Keratinocyte (primary cell): ENCODE measurements around the gene BARX2. TPM values are rescaled to one million over a fixed set of nuclear protein-coding genes. Genes with fewer than 3 reads are reported as not detected.

Experiments used
- DNase-seq: peaks from one replicate; pipeline ENCODE4 v3.0.0-alpha.2; 2011; ENCODE audit warnings: low read depth, missing footprints, low spot score
- FAIRE-seq: peaks from 2 replicates; lab custom pipeline; 2011; peaks lifted over from hg19 to GRCh38; lab: Jason Lieb, UNC
- H2AFZ ChIP-seq: 2 replicates; pipeline ENCODE4 v1.6.0; 2012; ENCODE audit warnings: low read length, control low read depth, inconsistent platforms; ENCODE audit not compliant: control insufficient read depth
- H3K27ac ChIP-seq: 2 replicates; pipeline ENCODE4 v1.5.1; 2011; ENCODE audit warnings: low read length; ENCODE audit not compliant: control insufficient read depth, insufficient read depth
- H3K27me3 ChIP-seq: 3 replicates; pipeline ENCODE4 v1.6.0; 2011; ENCODE audit warnings: low read length; ENCODE audit not compliant: control insufficient read depth, insufficient read depth; ENCODE audit errors: extremely low read depth
- H3K36me3 ChIP-seq, 2 experiments: 2 replicates in 1 of 2; 3 replicates in 1 of 2; pipeline ENCODE4 v1.5.1; 2011; ENCODE audit warnings: low read length in 2 of 2, mild to moderate bottlenecking in 1 of 2; ENCODE audit not compliant: control insufficient read depth in 2 of 2, insufficient read depth in 2 of 2; ENCODE audit errors: extremely low read depth in 1 of 2
- H3K4me1 ChIP-seq: 3 replicates; pipeline ENCODE4 v1.5.1; 2011; ENCODE audit warnings: low read length; ENCODE audit not compliant: control insufficient read depth, insufficient read depth; ENCODE audit errors: extremely low read depth
- H3K4me2 ChIP-seq: 3 replicates; pipeline ENCODE4 v1.6.0; 2011; ENCODE audit warnings: low read depth, low read length; ENCODE audit not compliant: control insufficient read depth, insufficient read depth; ENCODE audit errors: extremely low read depth
- H3K4me3 ChIP-seq, 3 experiments: fragments of 200-600 bp in 1 of 3; sonication (generic) in 1 of 3; 2 replicates in 2 of 3; 3 replicates in 1 of 3; pipeline ENCODE4 v1.5.1; 2011 to 2016; ENCODE audit warnings: low read length in 3 of 3, mild to moderate bottlenecking in 3 of 3, control low read depth in 2 of 3, inconsistent platforms in 1 of 3, low read depth in 1 of 3, mixed read lengths in 1 of 3, mixed run types in 1 of 3, moderate library complexity in 1 of 3; ENCODE audit not compliant: control insufficient read depth in 2 of 3, insufficient read depth in 2 of 3; ENCODE audit errors: extremely low read depth in 1 of 3
- H3K79me2 ChIP-seq: 2 replicates; pipeline ENCODE4 v1.6.0; 2012; ENCODE audit warnings: low read length; ENCODE audit not compliant: control insufficient read depth, insufficient read depth
- H3K9ac ChIP-seq: 3 replicates; pipeline ENCODE4 v1.6.0; 2011; ENCODE audit warnings: low read length; ENCODE audit not compliant: control insufficient read depth, insufficient read depth; ENCODE audit errors: extremely low read depth
- H3K9me1 ChIP-seq: 3 replicates; pipeline ENCODE4 v1.6.0; 2011; ENCODE audit warnings: low read length; ENCODE audit not compliant: control insufficient read depth, insufficient read depth; ENCODE audit errors: extremely low read depth
- H3K9me3 ChIP-seq: 2 replicates; pipeline ENCODE4 v1.5.1; 2012; ENCODE audit warnings: low read depth, low read length; ENCODE audit not compliant: control insufficient read depth
- H4K20me1 ChIP-seq: 3 replicates; pipeline ENCODE4 v1.6.0; 2011; ENCODE audit warnings: low read length; ENCODE audit not compliant: control insufficient read depth, insufficient read depth; ENCODE audit errors: extremely low read depth
- EZH2 ChIP-seq: IDR thresholded peaks from one replicate; pipeline ENCODE4 v1.6.1; 2012; ENCODE audit warnings: inconsistent platforms, mild to moderate bottlenecking, low read length, moderate library complexity
- dilution Hi-C: fragments of 300-500 bp; cut with MboI; formaldehyde crosslinking; loops from one replicate; pipeline ENCODE4 v1.7.0; 2020; ENCODE audit warnings: low sequenced_read_pairs; ENCODE audit not compliant: extremely low pct_ligation_motif_present
- polyA plus RNA-seq, 5 experiments: library from polyadenylated mRNA; depleted of rRNA in 3 of 5; stranded (reverse) in 3 of 5; stranded (forward) in 1 of 5; unstranded in 1 of 5; fragments of >200 nt; gene quantifications; 1 replicate in 1 of 5; 2 replicates in 3 of 5; 3 replicates in 1 of 5; pipeline versions ENCODE4 v1.2.1 to v1.2.3, GENCODE V29; 2011 to 2012; ENCODE audit warnings: missing spikeins in 2 of 5, low read depth in 1 of 5, low replicate concordance in 1 of 5
- TF ChIP-seq, protein P1 (sequence below), 3 experiments: IDR thresholded peaks in 1 of 3; conservative IDR thresholded peaks in 1 of 3; optimal IDR thresholded peaks in 1 of 3; 2 replicates in 2 of 3; 3 replicates in 1 of 3; pipeline versions ENCODE3 to v1.5.1; 2011; ENCODE audit warnings: low read length in 3 of 3, mild to moderate bottlenecking in 3 of 3, moderate library complexity in 2 of 3, control low read depth in 1 of 3, inconsistent platforms in 1 of 3; ENCODE audit not compliant: insufficient read depth in 2 of 3; ENCODE audit errors: extremely low read depth in 1 of 3

The BARX2 gene
- polyA plus RNA-seq, 1 donor (not counting 4 experiments of a cell fraction or from before 2014, with no cell fraction given): 0.87 TPM

- Histone ChIP-seq H3K27ac (no peak overlapping the region), H3K4me2 (peak overlapping the region; percentile 88)
Observed at GRCh38 chr11:129372609-129373488, 2.8 kb upstream of the BARX2 start.

GRCh38 chr11:129373489-129373953, 2.1 kb upstream of the BARX2 start:
- H3K9me3 ChIP-seq: no peaks in the 10 kb centered on the region
- H3K4me1 ChIP-seq: peaks cover 12% of the 10 kb centered on the region
- no peak for FAIRE-seq
- H3K4me3 ChIP-seq: peak overlapping the region; percentile 6 to 37 (median 32)
- DNase-seq: no peak
- H3K9ac ChIP-seq: no peak overlapping the region
- H3K4me2 ChIP-seq: peak overlapping the region; percentile 88
- no peaks in the 10 kb centered on the region for H3K79me2 ChIP-seq
- H4K20me1 ChIP-seq: no peaks in the 10 kb centered on the region
- H3K36me3 ChIP-seq: no peaks in the 10 kb centered on the region
- no peaks in the 10 kb centered on the region for H3K9me1 ChIP-seq
- dilution Hi-C loops: loop anchor here (25.0 kb wide), 1 partner anchor 364 kb away; no protein-coding TSS in a partner anchor
- TF ChIP-seq, protein P1, sequence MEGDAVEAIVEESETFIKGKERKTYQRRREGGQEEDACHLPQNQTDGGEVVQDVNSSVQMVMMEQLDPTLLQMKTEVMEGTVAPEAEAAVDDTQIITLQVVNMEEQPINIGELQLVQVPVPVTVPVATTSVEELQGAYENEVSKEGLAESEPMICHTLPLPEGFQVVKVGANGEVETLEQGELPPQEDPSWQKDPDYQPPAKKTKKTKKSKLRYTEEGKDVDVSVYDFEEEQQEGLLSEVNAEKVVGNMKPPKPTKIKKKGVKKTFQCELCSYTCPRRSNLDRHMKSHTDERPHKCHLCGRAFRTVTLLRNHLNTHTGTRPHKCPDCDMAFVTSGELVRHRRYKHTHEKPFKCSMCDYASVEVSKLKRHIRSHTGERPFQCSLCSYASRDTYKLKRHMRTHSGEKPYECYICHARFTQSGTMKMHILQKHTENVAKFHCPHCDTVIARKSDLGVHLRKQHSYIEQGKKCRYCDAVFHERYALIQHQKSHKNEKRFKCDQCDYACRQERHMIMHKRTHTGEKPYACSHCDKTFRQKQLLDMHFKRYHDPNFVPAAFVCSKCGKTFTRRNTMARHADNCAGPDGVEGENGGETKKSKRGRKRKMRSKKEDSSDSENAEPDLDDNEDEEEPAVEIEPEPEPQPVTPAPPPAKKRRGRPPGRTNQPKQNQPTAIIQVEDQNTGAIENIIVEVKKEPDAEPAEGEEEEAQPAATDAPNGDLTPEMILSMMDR (optimal IDR thresholded peaks at IDR 0.05 in 1 of 3, IDR thresholded peaks at IDR 0.05 in 1 of 3, conservative IDR thresholded peaks at IDR 0.05 in 1 of 3; ENCODE audit: extremely low read depth in 1 of 3, insufficient read depth in 2 of 3, low read length in 3 of 3): no peak
- no peak for TF ChIP-seq EZH2
- peaks cover 70% of the 10 kb centered on the region for H3K27me3 ChIP-seq
- H2AFZ ChIP-seq: no peak overlapping the region
- H3K27ac ChIP-seq: no peak overlapping the region

More at GRCh38 chr11:129372609-129373488, 2.8 kb upstream of the BARX2 start:
- no peaks in the 10 kb centered on the region for H3K36me3 ChIP-seq
- peaks cover 12% of the 10 kb centered on the region for H3K4me1 ChIP-seq
- DNase-seq: no peak
- H3K4me3 ChIP-seq: peak overlapping the region in 2 of 3 experiments; percentile 32 to 37
- peak; percentile 85 for TF ChIP-seq EZH2
- TF ChIP-seq, protein P1 (optimal IDR thresholded peaks at IDR 0.05 in 1 of 3, IDR thresholded peaks at IDR 0.05 in 1 of 3, conservative IDR thresholded peaks at IDR 0.05 in 1 of 3; ENCODE audit: extremely low read depth in 1 of 3, insufficient read depth in 2 of 3, low read length in 3 of 3): no peak
- H2AFZ ChIP-seq: no peak overlapping the region
- FAIRE-seq: no peak
- H3K9ac ChIP-seq: no peak overlapping the region
- H3K9me3 ChIP-seq: no peaks in the 10 kb centered on the region
- peaks cover 77% of the 10 kb centered on the region for H3K27me3 ChIP-seq
- H3K79me2 ChIP-seq: no peaks in the 10 kb centered on the region
- H3K9me1 ChIP-seq: no peaks in the 10 kb centered on the region
- H4K20me1 ChIP-seq: no peaks in the 10 kb centered on the region
- dilution Hi-C loops: loop anchor here (25.0 kb wide), 1 partner anchor 364 kb away; no protein-coding TSS in a partner anchor
